ENCODE results near the gene COQ2.

Gene COQ2

DNA sequence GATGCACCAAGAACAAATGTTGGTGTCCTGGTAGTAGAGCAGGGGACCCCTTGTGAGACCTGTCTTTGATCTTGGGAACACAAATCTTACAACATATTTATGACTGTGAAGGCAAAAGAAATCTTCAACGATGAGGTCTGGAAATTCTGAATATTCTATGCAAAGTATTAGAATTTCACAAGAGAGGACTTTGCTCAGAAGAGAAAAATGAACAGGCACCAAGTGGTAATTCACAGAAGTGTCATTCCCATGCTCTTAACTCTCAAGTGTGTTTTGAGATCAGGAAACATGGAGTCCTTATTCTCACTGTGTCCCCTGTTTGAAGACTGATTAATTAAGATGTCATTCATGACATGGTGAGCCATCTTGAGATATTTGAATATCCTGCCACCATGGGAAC is 52.5 kb downstream of the COQ2 start:
- no peak for DNase-seq (ENCODE audit: low spot score)
- TF ChIP-seq, protein P1, sequence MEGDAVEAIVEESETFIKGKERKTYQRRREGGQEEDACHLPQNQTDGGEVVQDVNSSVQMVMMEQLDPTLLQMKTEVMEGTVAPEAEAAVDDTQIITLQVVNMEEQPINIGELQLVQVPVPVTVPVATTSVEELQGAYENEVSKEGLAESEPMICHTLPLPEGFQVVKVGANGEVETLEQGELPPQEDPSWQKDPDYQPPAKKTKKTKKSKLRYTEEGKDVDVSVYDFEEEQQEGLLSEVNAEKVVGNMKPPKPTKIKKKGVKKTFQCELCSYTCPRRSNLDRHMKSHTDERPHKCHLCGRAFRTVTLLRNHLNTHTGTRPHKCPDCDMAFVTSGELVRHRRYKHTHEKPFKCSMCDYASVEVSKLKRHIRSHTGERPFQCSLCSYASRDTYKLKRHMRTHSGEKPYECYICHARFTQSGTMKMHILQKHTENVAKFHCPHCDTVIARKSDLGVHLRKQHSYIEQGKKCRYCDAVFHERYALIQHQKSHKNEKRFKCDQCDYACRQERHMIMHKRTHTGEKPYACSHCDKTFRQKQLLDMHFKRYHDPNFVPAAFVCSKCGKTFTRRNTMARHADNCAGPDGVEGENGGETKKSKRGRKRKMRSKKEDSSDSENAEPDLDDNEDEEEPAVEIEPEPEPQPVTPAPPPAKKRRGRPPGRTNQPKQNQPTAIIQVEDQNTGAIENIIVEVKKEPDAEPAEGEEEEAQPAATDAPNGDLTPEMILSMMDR (IDR thresholded peaks at IDR 0.05; ENCODE audit: extremely low read depth, missing control alignments) = no peak

DNA sequence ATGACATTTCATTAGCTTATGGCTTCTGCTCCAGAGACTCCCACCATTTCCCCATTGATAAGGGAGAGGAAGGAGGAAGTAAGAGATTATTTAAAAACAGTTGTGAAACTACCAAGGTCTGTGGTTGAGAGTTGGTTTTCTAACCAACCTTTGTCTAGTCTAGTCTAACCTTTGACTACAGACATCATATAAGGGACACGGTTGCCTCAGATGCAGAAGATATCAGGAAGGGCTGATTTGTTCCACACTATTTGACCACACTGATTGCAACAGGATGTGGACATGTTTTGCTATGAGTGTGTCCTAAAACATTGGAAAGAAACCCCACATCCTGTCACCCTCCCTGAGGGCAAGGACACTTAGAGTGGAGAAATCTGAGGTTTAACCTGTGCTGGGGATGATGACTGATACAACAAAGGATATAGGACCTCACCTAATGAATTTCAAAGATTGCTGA is 53.0 kb downstream of the COQ2 start:
- TF ChIP-seq, protein P1 (IDR thresholded peaks at IDR 0.05; ENCODE audit: extremely low read depth, missing control alignments) = no peak
- DNase-seq (ENCODE audit: low spot score) = no peak

DNA sequence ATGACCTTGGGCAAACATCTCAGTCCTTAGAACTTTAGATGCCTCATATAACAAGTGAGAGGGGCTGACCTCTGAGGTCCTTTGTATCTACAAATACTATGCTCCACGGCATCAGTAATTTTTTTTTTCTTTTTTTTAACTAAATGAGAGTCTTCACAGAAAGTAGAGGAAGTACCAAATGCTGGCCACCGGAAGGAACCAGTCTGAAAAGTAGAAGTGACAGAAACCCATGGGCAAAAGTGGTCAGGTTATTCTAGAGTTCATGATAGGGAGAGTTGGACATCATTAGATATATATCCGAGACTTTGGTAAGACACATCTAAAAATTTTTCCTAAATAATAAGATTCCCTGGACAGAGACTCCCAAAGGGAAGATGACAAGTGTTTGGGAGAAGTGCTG is 53.7 kb downstream of the COQ2 start:
- no peak for DNase-seq (ENCODE audit: low spot score)
- TF ChIP-seq, protein P1 (IDR thresholded peaks at IDR 0.05; ENCODE audit: extremely low read depth, missing control alignments) = no peak

DNA sequence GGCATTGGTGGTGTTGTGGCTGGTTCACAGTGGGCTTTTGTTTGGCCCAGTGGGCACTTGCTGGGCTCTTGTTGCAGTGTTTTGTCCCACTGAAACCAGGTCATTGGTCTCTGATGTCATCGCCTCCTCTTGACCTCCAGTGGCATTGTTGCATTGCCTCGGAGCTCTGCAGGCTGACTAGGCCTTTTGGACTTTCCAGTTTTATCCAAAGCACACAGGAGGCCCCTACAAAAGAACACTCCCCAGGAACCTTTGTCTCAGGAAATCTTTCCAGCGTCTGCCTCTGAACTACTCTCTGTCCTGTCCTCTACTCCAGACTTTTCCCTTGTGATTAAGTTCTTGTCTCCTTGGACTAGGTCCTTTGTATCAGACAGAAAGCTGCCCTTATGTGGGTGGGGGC is 54.8 kb downstream of the COQ2 start:
- TF ChIP-seq, protein P1 (IDR thresholded peaks at IDR 0.05; ENCODE audit: extremely low read depth, missing control alignments) = no peak
- DNase-seq (ENCODE audit: low spot score) = no peak

DNA sequence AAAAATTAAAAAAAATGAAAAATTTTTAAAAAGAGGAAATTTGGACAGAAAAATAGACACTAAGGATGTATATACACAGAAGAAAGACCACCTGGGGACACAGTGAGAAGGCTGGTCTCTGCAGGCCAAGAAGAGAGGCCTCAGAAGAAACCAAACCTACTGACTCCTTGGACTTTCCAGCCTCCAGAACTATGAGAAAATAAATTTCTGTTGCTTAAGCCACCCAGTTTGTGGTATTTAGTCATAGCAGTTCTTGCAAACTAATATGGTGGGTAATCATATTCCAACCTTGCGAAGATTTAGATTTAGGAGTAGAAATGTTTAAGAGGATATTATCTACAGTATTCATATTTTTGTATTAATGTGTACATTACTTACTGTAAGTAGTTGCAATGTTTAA is 56.4 kb downstream of the COQ2 start:
- TF ChIP-seq, protein P1 (IDR thresholded peaks at IDR 0.05; ENCODE audit: extremely low read depth, missing control alignments) = no peak

DNA sequence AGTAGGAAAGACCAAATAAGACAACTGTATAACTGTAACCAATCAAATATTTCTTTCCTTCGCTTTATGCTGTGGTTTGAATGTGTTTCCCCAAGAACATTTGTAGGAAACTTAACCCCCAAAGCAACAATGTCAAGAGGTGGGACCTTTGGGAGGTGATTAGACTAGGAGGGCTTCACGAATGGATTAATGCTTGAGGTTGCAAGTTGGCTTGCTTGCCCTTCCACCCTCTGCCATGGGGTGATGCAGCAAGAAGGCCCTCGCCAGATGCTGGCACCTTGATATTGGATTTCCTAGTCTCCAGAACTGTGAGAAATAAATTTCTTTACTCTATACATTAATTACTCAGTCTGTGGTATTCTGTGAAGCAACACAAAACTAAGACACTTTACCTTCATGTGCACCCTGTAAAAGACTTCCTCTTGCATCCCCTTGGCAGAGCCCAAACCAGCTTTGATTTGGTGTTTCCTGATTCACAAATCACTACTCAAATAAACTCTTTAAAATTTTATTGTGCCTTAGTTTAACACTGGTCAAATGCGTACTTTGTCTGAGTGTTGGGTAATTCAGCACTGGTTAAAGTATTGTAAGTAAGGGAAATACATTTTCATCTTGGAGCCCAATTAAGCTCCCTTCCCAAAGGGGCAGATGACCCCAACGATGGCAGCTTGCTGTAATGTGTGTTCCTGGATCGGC is 59.9 kb downstream of the COQ2 start:
- TF ChIP-seq, protein P1 (IDR thresholded peaks at IDR 0.05; ENCODE audit: extremely low read depth, missing control alignments) = no peak
- DNase-seq (ENCODE audit: low spot score) = no peak

More for the DNA sequence above, 56.4 kb downstream of the COQ2 start:
- no peak for DNase-seq (ENCODE audit: low spot score)

DNA sequence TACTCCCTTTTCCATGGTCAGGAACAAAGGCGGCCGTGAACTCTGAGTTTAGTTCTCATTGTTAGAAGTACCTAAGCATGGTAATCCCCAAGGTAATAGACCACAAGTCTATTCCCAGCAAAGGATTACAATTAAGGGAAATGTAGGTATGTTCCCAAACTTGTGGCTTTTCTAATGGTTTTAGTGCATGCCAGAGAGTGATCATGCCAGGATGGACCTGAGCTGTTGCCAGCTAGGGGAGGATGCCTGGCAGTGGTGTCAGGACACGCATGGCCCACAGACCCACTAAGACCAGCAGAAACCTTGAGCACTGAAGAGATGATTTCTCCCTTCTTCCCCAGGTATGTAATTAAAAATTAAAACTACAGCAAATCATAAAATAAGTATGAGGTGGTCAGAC is 60.8 kb downstream of the COQ2 start:
- no peak for DNase-seq (ENCODE audit: low spot score)
- TF ChIP-seq, protein P1 (IDR thresholded peaks at IDR 0.05; ENCODE audit: extremely low read depth, missing control alignments) = no peak

All from GM20000 (cell line).